Astrocyte (in vitro differentiated cells and primary cell): ENCODE data around the gene SBNO2.

Experiments used
- EZH2 ChIP-seq: IDR thresholded peaks from 2 replicates; pipeline ENCODE4 v1.6.1; 2012; ENCODE audit warnings: mild to moderate bottlenecking, low read length, inconsistent platforms; ENCODE audit not compliant: insufficient read depth
- TF ChIP-seq, protein P1 (sequence below): IDR thresholded peaks from 2 replicates; pipeline ENCODE4 v1.5.1; 2011; ENCODE audit warnings: low read depth, mild to moderate bottlenecking, inconsistent platforms, low read length, moderate library complexity; ENCODE audit not compliant: insufficient read depth

DNA sequence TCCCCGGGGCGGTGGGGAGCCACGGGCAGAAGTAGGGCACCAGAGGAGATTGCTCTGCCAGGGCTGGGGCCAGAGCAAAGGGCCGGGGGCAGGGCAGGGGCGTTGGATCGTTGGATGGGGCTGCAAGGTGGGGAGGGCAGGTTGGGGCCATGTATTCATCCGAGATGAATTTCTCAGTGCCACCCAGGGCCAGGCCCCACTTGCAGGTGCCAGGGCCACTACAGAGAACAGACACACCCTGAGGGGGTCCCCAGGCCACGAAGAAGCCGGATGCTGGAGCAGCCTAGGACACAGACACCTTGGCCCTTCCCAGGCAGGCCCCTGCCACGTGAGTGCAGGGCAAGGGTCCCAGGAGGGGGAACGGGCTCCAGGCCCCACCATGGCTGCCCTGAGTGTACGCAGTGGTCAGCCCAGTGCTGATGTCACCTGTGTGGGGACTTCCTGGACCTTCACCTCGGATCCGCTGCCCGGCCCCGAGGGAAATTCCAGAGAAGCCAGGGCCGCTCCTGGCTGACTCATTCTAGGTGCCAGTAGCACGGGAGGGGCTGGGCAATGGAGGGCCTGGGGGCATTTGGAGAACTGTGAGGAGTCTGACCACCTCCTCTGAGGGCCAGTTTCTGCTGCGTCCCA, 9.6 kb upstream of the SBNO2 start:
- TF ChIP-seq, protein P1, sequence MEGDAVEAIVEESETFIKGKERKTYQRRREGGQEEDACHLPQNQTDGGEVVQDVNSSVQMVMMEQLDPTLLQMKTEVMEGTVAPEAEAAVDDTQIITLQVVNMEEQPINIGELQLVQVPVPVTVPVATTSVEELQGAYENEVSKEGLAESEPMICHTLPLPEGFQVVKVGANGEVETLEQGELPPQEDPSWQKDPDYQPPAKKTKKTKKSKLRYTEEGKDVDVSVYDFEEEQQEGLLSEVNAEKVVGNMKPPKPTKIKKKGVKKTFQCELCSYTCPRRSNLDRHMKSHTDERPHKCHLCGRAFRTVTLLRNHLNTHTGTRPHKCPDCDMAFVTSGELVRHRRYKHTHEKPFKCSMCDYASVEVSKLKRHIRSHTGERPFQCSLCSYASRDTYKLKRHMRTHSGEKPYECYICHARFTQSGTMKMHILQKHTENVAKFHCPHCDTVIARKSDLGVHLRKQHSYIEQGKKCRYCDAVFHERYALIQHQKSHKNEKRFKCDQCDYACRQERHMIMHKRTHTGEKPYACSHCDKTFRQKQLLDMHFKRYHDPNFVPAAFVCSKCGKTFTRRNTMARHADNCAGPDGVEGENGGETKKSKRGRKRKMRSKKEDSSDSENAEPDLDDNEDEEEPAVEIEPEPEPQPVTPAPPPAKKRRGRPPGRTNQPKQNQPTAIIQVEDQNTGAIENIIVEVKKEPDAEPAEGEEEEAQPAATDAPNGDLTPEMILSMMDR: no peak
- no peak for TF ChIP-seq EZH2
